ENCODE results near the gene TGFBRAP1.

DNA sequence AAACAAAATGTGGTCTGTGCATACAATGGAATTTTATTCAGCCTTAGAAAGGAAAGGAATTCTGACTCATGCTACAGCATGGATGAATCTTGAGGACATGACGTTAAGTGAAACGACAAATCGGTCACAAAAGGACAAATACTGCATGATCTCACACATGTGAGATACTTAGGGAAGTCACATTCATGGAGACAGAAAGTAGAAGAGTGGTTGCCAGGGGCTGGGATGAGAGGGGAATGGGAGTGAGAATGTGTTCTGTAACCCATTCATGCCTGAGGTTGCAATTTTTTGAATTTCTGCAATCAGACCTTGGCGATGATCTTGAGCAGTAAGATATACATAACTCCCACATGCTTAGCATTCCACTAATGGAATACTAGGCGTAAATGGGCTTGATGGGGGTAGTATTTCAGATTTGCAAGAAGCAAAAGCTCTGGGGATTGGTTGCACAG, 47.3 kb upstream of the TGFBRAP1 start:
- TF ChIP-seq, protein P1, sequence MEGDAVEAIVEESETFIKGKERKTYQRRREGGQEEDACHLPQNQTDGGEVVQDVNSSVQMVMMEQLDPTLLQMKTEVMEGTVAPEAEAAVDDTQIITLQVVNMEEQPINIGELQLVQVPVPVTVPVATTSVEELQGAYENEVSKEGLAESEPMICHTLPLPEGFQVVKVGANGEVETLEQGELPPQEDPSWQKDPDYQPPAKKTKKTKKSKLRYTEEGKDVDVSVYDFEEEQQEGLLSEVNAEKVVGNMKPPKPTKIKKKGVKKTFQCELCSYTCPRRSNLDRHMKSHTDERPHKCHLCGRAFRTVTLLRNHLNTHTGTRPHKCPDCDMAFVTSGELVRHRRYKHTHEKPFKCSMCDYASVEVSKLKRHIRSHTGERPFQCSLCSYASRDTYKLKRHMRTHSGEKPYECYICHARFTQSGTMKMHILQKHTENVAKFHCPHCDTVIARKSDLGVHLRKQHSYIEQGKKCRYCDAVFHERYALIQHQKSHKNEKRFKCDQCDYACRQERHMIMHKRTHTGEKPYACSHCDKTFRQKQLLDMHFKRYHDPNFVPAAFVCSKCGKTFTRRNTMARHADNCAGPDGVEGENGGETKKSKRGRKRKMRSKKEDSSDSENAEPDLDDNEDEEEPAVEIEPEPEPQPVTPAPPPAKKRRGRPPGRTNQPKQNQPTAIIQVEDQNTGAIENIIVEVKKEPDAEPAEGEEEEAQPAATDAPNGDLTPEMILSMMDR (IDR thresholded peaks at IDR 0.05; ENCODE audit: low read depth, low read length): no peak
- TF ChIP-seq MYC (IDR thresholded peaks at IDR 0.05; ENCODE audit: low read depth, low read length) (no peak), POLR2A (IDR thresholded peaks at IDR 0.05; ENCODE audit: extremely low read depth, insufficient read length) (no peak)
- TF ChIP-seq, protein P2, sequence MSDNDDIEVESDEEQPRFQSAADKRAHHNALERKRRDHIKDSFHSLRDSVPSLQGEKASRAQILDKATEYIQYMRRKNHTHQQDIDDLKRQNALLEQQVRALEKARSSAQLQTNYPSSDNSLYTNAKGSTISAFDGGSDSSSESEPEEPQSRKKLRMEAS (IDR thresholded peaks at IDR 0.05; ENCODE audit: low read depth, low read length): no peak
